HCT116 (cell line): Measurements from ENCODE around the gene IRF2BP1. TPM values are rescaled to one million over a fixed set of nuclear protein-coding genes. Genes with fewer than 3 reads are reported as not detected.

ENCODE experiments used
- ATAC-seq: fragments of 200-7000 bp; cut with Tn5 transposase; 2 replicates; pipeline ENCODE4 v1.9.1; 2020; ENCODE audit warnings: mild to moderate bottlenecking, moderate library complexity
- BruUV-seq: library from RNA; stranded (reverse); fragments of 400-500 nt; replicated peaks from 2 replicates; lab custom pipeline; 2021; lab: Mats Ljungman, UMichigan
- CTCF ChIA-PET: fragments of 300-600 bp; sonication (Branson Sonifier 250); formaldehyde crosslinking; loops from one replicate; lab custom pipeline; 2021; ENCODE audit warnings: antibody characterized with exemption; lab: Charles Lee
- POLR2A ChIA-PET: fragments of 300-600, 350-600 bp; sonication (Branson Sonifier 250); formaldehyde crosslinking; loops from one replicate; lab custom pipeline; 2021; ENCODE audit warnings: antibody characterized with exemption; lab: Charles Lee
- RAD21 ChIA-PET, 2 experiments: fragments of 300-600 bp; sonication (Branson Sonifier 250); formaldehyde crosslinking; loops; one replicate each; lab custom pipeline; 2023; ENCODE audit warnings: low total read pairs in 2 of 2; ENCODE audit not compliant: uncharacterized antibody in 2 of 2, unreplicated experiment in 2 of 2, low non-redundant PET in 1 of 2; lab: Charles Lee
- DNase-seq: peaks from one replicate; pipeline ENCODE4 v3.0.0-alpha.2; 2010; ENCODE audit warnings: low read depth, low spot score
- H2AFZ ChIP-seq: fragments of 200-600 bp; shearing (Covaris generic), sonication (generic); 2 replicates; pipeline ENCODE4 v1.6.1; 2017; ENCODE audit warnings: low read depth, mixed run types, mixed read lengths, antibody characterized with exemption, low read length; ENCODE audit not compliant: poor library complexity, severe bottlenecking
- H3K27ac ChIP-seq: 2 replicates; pipeline ENCODE4 v1.5.1; 2012; ENCODE audit warnings: low read depth, low read length
- H3K27me3 ChIP-seq: fragments of 200-600 bp; sonication (generic); 2 replicates; pipeline ENCODE4 v1.6.1; 2016; ENCODE audit warnings: mixed run types, low read length, mixed read lengths; ENCODE audit not compliant: insufficient read depth
- H3K36me3 ChIP-seq, 2 experiments: fragments of 200-500 bp in 1 of 2; fragments of 200-600 bp in 1 of 2; sonication (Bioruptor generic) in 1 of 2; sonication (generic) in 1 of 2; 2 replicates each; pipeline versions ENCODE4 v1.5.1 to v1.6.1; 2014 to 2016; ENCODE audit warnings: low read length in 2 of 2, inconsistent platforms in 1 of 2, mixed read lengths in 1 of 2, mixed run types in 1 of 2; ENCODE audit not compliant: insufficient read depth in 2 of 2, control insufficient read depth in 1 of 2
- H3K4me1 ChIP-seq, 2 experiments: fragments of 200-600 bp in 1 of 2; sonication (generic) in 1 of 2; 2 replicates each; pipeline versions ENCODE4 v1.5.1 to v1.6.1; 2012 to 2017; ENCODE audit warnings: low read length in 2 of 2, inconsistent platforms in 1 of 2, mild to moderate bottlenecking in 1 of 2, mixed read lengths in 1 of 2, mixed run types in 1 of 2, moderate library complexity in 1 of 2; ENCODE audit not compliant: insufficient read depth in 2 of 2, control insufficient read depth in 1 of 2
- H3K4me2 ChIP-seq: fragments of 200-600 bp; sonication (generic); 2 replicates; pipeline ENCODE4 v1.6.1; 2017; ENCODE audit warnings: mixed run types, low read length, mixed read lengths
- H3K4me3 ChIP-seq, 2 experiments: fragments of 200-600 bp in 1 of 2; sonication (generic) in 1 of 2; replicated peaks in 1 of 2; 2 replicates each; pipeline ENCODE4 v1.5.1; 2011 to 2016; ENCODE audit warnings: low read length in 2 of 2, control low read depth in 1 of 2, low read depth in 1 of 2, mild to moderate bottlenecking in 1 of 2, mixed read lengths in 1 of 2, mixed run types in 1 of 2
- H3K79me2 ChIP-seq: fragments of 200-600 bp; sonication (generic); 2 replicates; pipeline ENCODE4 v1.6.1; 2017; ENCODE audit warnings: mild to moderate bottlenecking, mixed run types, low read length, moderate library complexity, mixed read lengths; ENCODE audit not compliant: insufficient read depth
- H3K9ac ChIP-seq: fragments of 200-600 bp; sonication (generic); 2 replicates; pipeline ENCODE4 v1.6.1; 2016; ENCODE audit warnings: low read length, mixed read lengths
- H3K9me2 ChIP-seq: fragments of 200-600 bp; sonication (generic), shearing (Covaris generic); 2 replicates; pipeline ENCODE4 v1.6.1; 2017; ENCODE audit warnings: mixed run types, mild to moderate bottlenecking, moderate library complexity; ENCODE audit not compliant: insufficient read depth
- H3K9me3 ChIP-seq, 2 experiments: fragments of 200-500 bp in 1 of 2; fragments of 200-600 bp in 1 of 2; sonication (Bioruptor generic) in 1 of 2; sonication (generic) in 1 of 2; 2 replicates each; pipeline ENCODE4 v1.6.1; 2014 to 2017; ENCODE audit warnings: low read length in 2 of 2, mixed read lengths in 2 of 2, inconsistent platforms in 1 of 2, low read depth in 1 of 2, mild to moderate bottlenecking in 1 of 2, mixed run types in 1 of 2, moderate library complexity in 1 of 2; ENCODE audit not compliant: control insufficient read depth in 1 of 2, insufficient read depth in 1 of 2
- H4K20me1 ChIP-seq: fragments of 200-600 bp; sonication (generic), shearing (Covaris generic); 2 replicates; pipeline ENCODE4 v1.6.1; 2017; ENCODE audit warnings: mixed run types, mild to moderate bottlenecking, moderate library complexity; ENCODE audit not compliant: insufficient read depth
- CBX3 ChIP-seq: IDR thresholded peaks from 2 replicates; pipeline ENCODE4 v1.6.1; 2012; ENCODE audit warnings: low read depth
- CEBPB ChIP-seq: IDR thresholded peaks from 2 replicates; pipeline ENCODE4 v1.6.1; 2012; ENCODE audit warnings: low read depth
- EGR1 ChIP-seq: IDR thresholded peaks from 2 replicates; pipeline ENCODE4 v1.6.1; 2012; ENCODE audit warnings: low read depth
- ELF1 ChIP-seq: IDR thresholded peaks from 2 replicates; pipeline ENCODE4 v1.6.1; 2012; ENCODE audit warnings: low read depth, borderline replicate concordance
- EZH2 ChIP-seq: fragments of 200-600 bp; sonication (generic); IDR thresholded peaks from 2 replicates; pipeline ENCODE4 v1.6.1; 2017; ENCODE audit warnings: antibody characterized with exemption, mixed run types
- EZH2phosphoT487 ChIP-seq: fragments of 200-600 bp; IDR thresholded peaks from 2 replicates; pipeline ENCODE4 v1.6.1; 2018; ENCODE audit warnings: antibody characterized with exemption, borderline replicate concordance
- JUND ChIP-seq: IDR thresholded peaks from 2 replicates; pipeline ENCODE4 v1.6.1; 2012
- POLR2A ChIP-seq: IDR thresholded peaks from 2 replicates; pipeline ENCODE4 v1.7.0; 2011; ENCODE audit warnings: borderline replicate concordance; ENCODE audit not compliant: insufficient read depth, insufficient read length; ENCODE audit errors: extremely low read depth
- POLR2AphosphoS5 ChIP-seq: IDR thresholded peaks from 2 replicates; pipeline ENCODE4 v1.6.1; 2011; ENCODE audit warnings: mild to moderate bottlenecking, low read depth, low read length, moderate library complexity
- RAD21 ChIP-seq: IDR thresholded peaks from 2 replicates; pipeline ENCODE4 v1.6.1; 2012; ENCODE audit warnings: low read depth, mild to moderate bottlenecking
- TCF7L2 ChIP-seq: IDR thresholded peaks from 2 replicates; pipeline ENCODE4 v1.7.0; 2011; ENCODE audit warnings: borderline replicate concordance, inconsistent platforms; ENCODE audit not compliant: insufficient read depth, insufficient read length; ENCODE audit errors: extremely low read depth
- YY1 ChIP-seq: IDR thresholded peaks from 2 replicates; pipeline ENCODE4 v1.6.1; 2011; ENCODE audit warnings: low read length, low read depth, moderate library complexity, mild to moderate bottlenecking; ENCODE audit not compliant: insufficient replicate concordance; ENCODE audit errors: extremely low read depth
- ZFX ChIP-seq: fragments of 450-650 bp; IDR thresholded peaks from 2 replicates; pipeline ENCODE4 v1.6.1; 2017
- ZNF274 ChIP-seq: fragments of 200-500 bp; sonication (Bioruptor generic); IDR thresholded peaks from 2 replicates; pipeline ENCODE4 v1.6.1; 2014; ENCODE audit warnings: mild to moderate bottlenecking, low read depth, low read length, inconsistent platforms
- intact Hi-C: fragments of 100-400 bp; cut with micrococcal nuclease; formaldehyde crosslinking; loops from 2 replicates; pipeline ENCODE4 v1.10.0; 2022
- total RNA-seq: library from RNA; stranded (reverse); gene quantifications from one replicate; pipeline ENCODE4 v1.2.1, GENCODE V29; 2021; ENCODE audit not compliant: unreplicated experiment
- TF ChIP-seq, protein P1 (sequence below): IDR thresholded peaks from 2 replicates; pipeline ENCODE4 v1.6.1; 2011; ENCODE audit warnings: mild to moderate bottlenecking, low read length, moderate library complexity; ENCODE audit not compliant: insufficient replicate concordance; ENCODE audit errors: extremely low read depth

The IRF2BP1 gene
- total RNA-seq, 1 experiment from 2014 or later = 33.9 TPM

- no peak overlapping the region for H3K27ac ChIP-seq
- H3K9me3 ChIP-seq = no peaks in the 10 kb centered on the region
- RAD21 ChIA-PET = no interaction called here
- no peak for TF ChIP-seq CEBPB
- TF ChIP-seq ZNF274 = no peak
- TF ChIP-seq EGR1 = no peak
- no peak for TF ChIP-seq ELF1
- TF ChIP-seq ZFX = no peak
- TF ChIP-seq POLR2A = no peak
- no peak for TF ChIP-seq EZH2phosphoT487
- no peak for TF ChIP-seq YY1
- TF ChIP-seq RAD21 = no peak
- TF ChIP-seq TCF7L2 = no peak
- TF ChIP-seq CBX3 = no peak
- TF ChIP-seq, protein P1, sequence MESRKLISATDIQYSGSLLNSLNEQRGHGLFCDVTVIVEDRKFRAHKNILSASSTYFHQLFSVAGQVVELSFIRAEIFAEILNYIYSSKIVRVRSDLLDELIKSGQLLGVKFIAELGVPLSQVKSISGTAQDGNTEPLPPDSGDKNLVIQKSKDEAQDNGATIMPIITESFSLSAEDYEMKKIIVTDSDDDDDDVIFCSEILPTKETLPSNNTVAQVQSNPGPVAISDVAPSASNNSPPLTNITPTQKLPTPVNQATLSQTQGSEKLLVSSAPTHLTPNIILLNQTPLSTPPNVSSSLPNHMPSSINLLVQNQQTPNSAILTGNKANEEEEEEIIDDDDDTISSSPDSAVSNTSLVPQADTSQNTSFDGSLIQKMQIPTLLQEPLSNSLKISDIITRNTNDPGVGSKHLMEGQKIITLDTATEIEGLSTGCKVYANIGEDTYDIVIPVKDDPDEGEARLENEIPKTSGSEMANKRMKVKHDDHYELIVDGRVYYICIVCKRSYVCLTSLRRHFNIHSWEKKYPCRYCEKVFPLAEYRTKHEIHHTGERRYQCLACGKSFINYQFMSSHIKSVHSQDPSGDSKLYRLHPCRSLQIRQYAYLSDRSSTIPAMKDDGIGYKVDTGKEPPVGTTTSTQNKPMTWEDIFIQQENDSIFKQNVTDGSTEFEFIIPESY = no peak
- TF ChIP-seq POLR2AphosphoS5 = no peak
- TF ChIP-seq JUND = no peak
- no peak for TF ChIP-seq EZH2
- ATAC-seq (no peak), DNase-seq (no peak)
- intact Hi-C loops = loop anchor here (5.0 kb wide), 1 partner anchor 106 kb away; no protein-coding TSS in a partner anchor
- no peak overlapping the region for H3K9ac ChIP-seq
- no peak overlapping the region for H2AFZ ChIP-seq
- H3K79me2 ChIP-seq = no peaks in the 10 kb centered on the region
- no peak overlapping the region for H3K4me3 ChIP-seq
- no peaks in the 10 kb centered on the region for H3K36me3 ChIP-seq
- H3K4me1 ChIP-seq = peaks cover 4 to 13% of the 10 kb centered on the region in 2 experiments; a peak in 3 of 4 replicates
- H3K27me3 ChIP-seq = no peaks in the 10 kb centered on the region
- POLR2A ChIA-PET = no interaction called here
- no peak overlapping the region for H3K4me2 ChIP-seq
- H3K9me2 ChIP-seq = no peaks in the 10 kb centered on the region
- H4K20me1 ChIP-seq = no peaks in the 10 kb centered on the region
- CTCF ChIA-PET = no interaction called here
- BruUV-seq = no TSS peak
Observed at GRCh38 chr19:45911291-45911690, 25.4 kb upstream of the IRF2BP1 start.
